K562 (cell line): Measurements from ENCODE around the gene ATP2A1. TPM values are rescaled to one million over a fixed set of nuclear protein-coding genes. Genes with fewer than 3 reads are reported as not detected.

Source experiments
- C11orf30 ChIP-seq: fragments of 450-650 bp; IDR thresholded peaks from 2 replicates; pipeline ENCODE4 v1.6.1; 2016; ENCODE audit warnings: low read depth, mild to moderate bottlenecking
- CHD1 ChIP-seq: fragments of 200-600 bp; sonication (generic); IDR thresholded peaks from one replicate; pipeline ENCODE4 v1.6.1; 2012; ENCODE audit warnings: mild to moderate bottlenecking, moderate library complexity, low read length, inconsistent platforms
- DMBX1 ChIP-seq: fragments of 250-450 bp; sonication (Bioruptor Pico); IDR thresholded peaks from 2 replicates; pipeline ENCODE4 v1.8.0; 2022; ENCODE audit warnings: inconsistent platforms, mild to moderate bottlenecking, moderate library complexity, borderline replicate concordance
- ELF2 ChIP-seq: fragments of 250-450 bp; sonication (Bioruptor Pico); IDR thresholded peaks from 2 replicates; pipeline ENCODE4 v1.5.0; 2021; ENCODE audit warnings: mild to moderate bottlenecking
- EWSR1 ChIP-seq: fragments of 450-650 bp; IDR thresholded peaks from 2 replicates; pipeline ENCODE4 v1.6.1; 2018; ENCODE audit warnings: borderline replicate concordance, mild to moderate bottlenecking, low read depth, moderate library complexity; ENCODE audit not compliant: partially characterized antibody
- GATAD2A ChIP-seq: fragments of 450-650 bp; IDR thresholded peaks from 2 replicates; pipeline ENCODE4 v1.6.1; 2017
- SMARCA5 ChIP-seq: fragments of 450-650 bp; IDR thresholded peaks from 2 replicates; pipeline ENCODE4 v1.6.1; 2016
- TCF7L2 ChIP-seq: fragments of 150-350 bp; IDR thresholded peaks from 2 replicates; pipeline ENCODE4 v1.6.1; 2016; ENCODE audit warnings: low read depth, mild to moderate bottlenecking, low read length, moderate library complexity
- ZBTB12 ChIP-seq: fragments of 250-450 bp; sonication (Bioruptor Pico); IDR thresholded peaks from 2 replicates; pipeline ENCODE4 v1.4.0; 2020
- polyA plus RNA-seq, 8 experiments: library from polyadenylated mRNA; depleted of rRNA in 4 of 8; stranded (reverse) in 5 of 8; unstranded in 3 of 8; fragments of >200 nt; fragmentation: Nextera tagmentation in 2 of 8; fragmentation: Illumina TruSeq in 1 of 8; extraction: Ambion mirVana in 2 of 8; extraction: Trizol in 1 of 8; gene quantifications; 2 replicates each; pipeline versions ENCODE4 v1.2.1 to v1.2.3, GENCODE V29; 2011 to 2014; ENCODE audit warnings: inconsistent platforms in 1 of 8, missing spikeins in 1 of 8
- total RNA-seq, 7 experiments: library from RNA; depleted of rRNA in 6 of 7; stranded (reverse); fragments of >200 nt in 6 of 7; fragmentation: Illumina TruSeq in 2 of 7; extraction: Trizol in 2 of 7; gene quantifications; 2 replicates each; pipeline versions ENCODE4 v1.2.1 to v1.2.3, GENCODE V29; 2011 to 2021; ENCODE audit warnings: low replicate concordance in 1 of 7
- TF ChIP-seq, protein P1 (sequence below): fragments of 200-600 bp; sonication (generic); IDR thresholded peaks from one replicate; pipeline ENCODE4 v1.6.1; 2012; ENCODE audit warnings: mild to moderate bottlenecking, low read depth, low read length, inconsistent platforms
- TF ChIP-seq, protein P2 (sequence below): fragments of 250-450 bp; sonication (Bioruptor Pico); IDR thresholded peaks from 2 replicates; pipeline ENCODE4 v1.4.0; 2020; ENCODE audit warnings: mild to moderate bottlenecking
- TF ChIP-seq, protein P3 (sequence below): sonication (generic); formaldehyde crosslinking; IDR thresholded peaks from 2 replicates; pipeline ENCODE4 v1.8.0; 2022; ENCODE audit warnings: missing genetic modification reagents, mild to moderate bottlenecking, borderline replicate concordance

ATP2A1 gene
- total and polyA plus RNA-seq, 9 of the 15 experiments (the other 6 are each of a cell fraction or from before 2014, with no cell fraction given) = 0.25 to 2.6 (median 0.65) TPM

GRCh38 chr16:28950648-28951409 is 72.5 kb downstream of the ATP2A1 start, which contains the start of gene NFATC2IP (continued):
- TF ChIP-seq, protein P1, sequence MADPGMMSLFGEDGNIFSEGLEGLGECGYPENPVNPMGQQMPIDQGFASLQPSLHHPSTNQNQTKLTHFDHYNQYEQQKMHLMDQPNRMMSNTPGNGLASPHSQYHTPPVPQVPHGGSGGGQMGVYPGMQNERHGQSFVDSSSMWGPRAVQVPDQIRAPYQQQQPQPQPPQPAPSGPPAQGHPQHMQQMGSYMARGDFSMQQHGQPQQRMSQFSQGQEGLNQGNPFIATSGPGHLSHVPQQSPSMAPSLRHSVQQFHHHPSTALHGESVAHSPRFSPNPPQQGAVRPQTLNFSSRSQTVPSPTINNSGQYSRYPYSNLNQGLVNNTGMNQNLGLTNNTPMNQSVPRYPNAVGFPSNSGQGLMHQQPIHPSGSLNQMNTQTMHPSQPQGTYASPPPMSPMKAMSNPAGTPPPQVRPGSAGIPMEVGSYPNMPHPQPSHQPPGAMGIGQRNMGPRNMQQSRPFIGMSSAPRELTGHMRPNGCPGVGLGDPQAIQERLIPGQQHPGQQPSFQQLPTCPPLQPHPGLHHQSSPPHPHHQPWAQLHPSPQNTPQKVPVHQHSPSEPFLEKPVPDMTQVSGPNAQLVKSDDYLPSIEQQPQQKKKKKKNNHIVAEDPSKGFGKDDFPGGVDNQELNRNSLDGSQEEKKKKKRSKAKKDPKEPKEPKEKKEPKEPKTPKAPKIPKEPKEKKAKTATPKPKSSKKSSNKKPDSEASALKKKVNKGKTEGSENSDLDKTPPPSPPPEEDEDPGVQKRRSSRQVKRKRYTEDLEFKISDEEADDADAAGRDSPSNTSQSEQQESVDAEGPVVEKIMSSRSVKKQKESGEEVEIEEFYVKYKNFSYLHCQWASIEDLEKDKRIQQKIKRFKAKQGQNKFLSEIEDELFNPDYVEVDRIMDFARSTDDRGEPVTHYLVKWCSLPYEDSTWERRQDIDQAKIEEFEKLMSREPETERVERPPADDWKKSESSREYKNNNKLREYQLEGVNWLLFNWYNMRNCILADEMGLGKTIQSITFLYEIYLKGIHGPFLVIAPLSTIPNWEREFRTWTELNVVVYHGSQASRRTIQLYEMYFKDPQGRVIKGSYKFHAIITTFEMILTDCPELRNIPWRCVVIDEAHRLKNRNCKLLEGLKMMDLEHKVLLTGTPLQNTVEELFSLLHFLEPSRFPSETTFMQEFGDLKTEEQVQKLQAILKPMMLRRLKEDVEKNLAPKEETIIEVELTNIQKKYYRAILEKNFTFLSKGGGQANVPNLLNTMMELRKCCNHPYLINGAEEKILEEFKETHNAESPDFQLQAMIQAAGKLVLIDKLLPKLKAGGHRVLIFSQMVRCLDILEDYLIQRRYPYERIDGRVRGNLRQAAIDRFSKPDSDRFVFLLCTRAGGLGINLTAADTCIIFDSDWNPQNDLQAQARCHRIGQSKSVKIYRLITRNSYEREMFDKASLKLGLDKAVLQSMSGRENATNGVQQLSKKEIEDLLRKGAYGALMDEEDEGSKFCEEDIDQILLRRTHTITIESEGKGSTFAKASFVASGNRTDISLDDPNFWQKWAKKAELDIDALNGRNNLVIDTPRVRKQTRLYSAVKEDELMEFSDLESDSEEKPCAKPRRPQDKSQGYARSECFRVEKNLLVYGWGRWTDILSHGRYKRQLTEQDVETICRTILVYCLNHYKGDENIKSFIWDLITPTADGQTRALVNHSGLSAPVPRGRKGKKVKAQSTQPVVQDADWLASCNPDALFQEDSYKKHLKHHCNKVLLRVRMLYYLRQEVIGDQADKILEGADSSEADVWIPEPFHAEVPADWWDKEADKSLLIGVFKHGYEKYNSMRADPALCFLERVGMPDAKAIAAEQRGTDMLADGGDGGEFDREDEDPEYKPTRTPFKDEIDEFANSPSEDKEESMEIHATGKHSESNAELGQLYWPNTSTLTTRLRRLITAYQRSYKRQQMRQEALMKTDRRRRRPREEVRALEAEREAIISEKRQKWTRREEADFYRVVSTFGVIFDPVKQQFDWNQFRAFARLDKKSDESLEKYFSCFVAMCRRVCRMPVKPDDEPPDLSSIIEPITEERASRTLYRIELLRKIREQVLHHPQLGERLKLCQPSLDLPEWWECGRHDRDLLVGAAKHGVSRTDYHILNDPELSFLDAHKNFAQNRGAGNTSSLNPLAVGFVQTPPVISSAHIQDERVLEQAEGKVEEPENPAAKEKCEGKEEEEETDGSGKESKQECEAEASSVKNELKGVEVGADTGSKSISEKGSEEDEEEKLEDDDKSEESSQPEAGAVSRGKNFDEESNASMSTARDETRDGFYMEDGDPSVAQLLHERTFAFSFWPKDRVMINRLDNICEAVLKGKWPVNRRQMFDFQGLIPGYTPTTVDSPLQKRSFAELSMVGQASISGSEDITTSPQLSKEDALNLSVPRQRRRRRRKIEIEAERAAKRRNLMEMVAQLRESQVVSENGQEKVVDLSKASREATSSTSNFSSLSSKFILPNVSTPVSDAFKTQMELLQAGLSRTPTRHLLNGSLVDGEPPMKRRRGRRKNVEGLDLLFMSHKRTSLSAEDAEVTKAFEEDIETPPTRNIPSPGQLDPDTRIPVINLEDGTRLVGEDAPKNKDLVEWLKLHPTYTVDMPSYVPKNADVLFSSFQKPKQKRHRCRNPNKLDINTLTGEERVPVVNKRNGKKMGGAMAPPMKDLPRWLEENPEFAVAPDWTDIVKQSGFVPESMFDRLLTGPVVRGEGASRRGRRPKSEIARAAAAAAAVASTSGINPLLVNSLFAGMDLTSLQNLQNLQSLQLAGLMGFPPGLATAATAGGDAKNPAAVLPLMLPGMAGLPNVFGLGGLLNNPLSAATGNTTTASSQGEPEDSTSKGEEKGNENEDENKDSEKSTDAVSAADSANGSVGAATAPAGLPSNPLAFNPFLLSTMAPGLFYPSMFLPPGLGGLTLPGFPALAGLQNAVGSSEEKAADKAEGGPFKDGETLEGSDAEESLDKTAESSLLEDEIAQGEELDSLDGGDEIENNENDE = no peak
- TF ChIP-seq, protein P2, sequence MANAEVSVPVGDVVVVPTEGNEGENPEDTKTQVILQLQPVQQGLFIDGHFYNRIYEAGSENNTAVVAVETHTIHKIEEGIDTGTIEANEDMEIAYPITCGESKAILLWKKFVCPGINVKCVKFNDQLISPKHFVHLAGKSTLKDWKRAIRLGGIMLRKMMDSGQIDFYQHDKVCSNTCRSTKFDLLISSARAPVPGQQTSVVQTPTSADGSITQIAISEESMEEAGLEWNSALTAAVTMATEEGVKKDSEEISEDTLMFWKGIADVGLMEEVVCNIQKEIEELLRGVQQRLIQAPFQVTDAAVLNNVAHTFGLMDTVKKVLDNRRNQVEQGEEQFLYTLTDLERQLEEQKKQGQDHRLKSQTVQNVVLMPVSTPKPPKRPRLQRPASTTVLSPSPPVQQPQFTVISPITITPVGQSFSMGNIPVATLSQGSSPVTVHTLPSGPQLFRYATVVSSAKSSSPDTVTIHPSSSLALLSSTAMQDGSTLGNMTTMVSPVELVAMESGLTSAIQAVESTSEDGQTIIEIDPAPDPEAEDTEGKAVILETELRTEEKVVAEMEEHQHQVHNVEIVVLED (CRISPR knock-in tag) = no peak; the same call in 1 of the 2 replicates
- TF ChIP-seq C11orf30 = peak; percentile 54
- TF ChIP-seq, protein P3, sequence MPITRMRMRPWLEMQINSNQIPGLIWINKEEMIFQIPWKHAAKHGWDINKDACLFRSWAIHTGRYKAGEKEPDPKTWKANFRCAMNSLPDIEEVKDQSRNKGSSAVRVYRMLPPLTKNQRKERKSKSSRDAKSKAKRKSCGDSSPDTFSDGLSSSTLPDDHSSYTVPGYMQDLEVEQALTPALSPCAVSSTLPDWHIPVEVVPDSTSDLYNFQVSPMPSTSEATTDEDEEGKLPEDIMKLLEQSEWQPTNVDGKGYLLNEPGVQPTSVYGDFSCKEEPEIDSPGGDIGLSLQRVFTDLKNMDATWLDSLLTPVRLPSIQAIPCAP (CRISPR knock-in tag) = no peak
- TF ChIP-seq GATAD2A = 0 out of 2 replicates have a peak, but pooled peaks have one; percentile 30
- no peak for TF ChIP-seq TCF7L2
- no peak for TF ChIP-seq EWSR1
- no peak; the same call in 1 of the 2 replicates for TF ChIP-seq ELF2 (CRISPR knock-in tag)
- peak; percentile 78 for TF ChIP-seq CHD1
- no peak for TF ChIP-seq DMBX1 (CRISPR knock-in tag)
- TF ChIP-seq ZBTB12 (CRISPR knock-in tag) = peak; percentile 61
- no peak for TF ChIP-seq SMARCA5
